Activated naive CD4-positive, alpha-beta T cell (primary cell): ENCODE data around the gene FOXI1.

Source experiments
- DNase-seq, 4 experiments: peaks; one replicate each; lab custom pipeline; 2025; lab: John Stamatoyannopoulos, UW

Gene FOXI1

DNA sequence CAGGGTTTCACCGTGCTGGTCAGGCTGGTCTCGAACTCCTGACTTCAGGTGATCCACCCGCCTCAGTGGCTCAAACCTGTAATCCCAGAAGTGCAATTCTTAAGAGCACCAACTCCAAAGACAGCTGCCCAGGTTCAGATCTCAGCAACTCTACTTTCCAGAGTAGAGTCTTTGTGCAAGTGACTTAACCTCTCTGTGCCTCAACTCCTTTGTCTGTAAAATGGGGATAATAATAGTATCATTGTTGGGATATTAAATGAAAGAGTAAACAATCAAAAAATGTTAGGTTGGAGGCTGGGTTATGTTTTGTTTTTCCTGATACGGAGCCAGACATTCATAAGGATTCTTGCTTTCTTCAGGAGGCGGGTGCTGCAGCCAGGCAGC lies 45.0 kb downstream of the FOXI1 start:
- no peak for DNase-seq

DNA sequence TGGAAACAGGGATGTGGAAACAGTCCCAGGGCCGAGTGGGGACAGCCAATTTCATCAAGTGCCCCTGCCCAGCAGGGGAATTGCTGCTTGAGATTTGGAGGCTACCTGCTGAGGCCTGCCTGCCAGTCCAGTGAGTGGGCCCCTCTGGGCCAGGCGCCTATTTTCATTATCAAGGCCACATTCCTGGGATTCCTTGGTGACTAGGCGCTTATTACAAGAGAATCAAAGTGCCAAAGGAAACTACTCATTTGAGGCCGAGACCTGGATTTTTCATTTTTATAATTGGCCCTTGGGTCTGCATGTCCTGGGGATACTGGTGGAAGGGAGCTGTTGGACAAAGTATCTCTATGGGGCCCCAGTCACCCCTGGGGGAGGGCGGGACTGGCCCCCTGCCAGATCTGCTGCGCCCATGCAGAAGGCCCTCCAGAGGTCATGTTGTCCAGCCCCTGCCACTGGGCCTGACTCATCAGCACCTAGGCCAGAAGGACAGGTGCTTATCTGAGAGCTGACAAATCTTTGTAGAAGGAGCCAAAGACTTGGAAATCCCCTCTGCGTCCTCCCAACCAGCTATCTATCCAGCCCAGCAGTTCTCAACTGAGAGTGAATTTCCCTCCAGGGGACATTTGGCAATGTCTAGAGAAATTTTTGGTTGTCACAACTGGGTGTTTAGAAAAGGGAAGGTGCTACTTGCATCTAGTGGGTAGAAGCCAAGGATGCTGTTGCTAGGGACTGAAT lies 45.6 kb downstream of the FOXI1 start:
- DNase-seq, result no peak

DNA sequence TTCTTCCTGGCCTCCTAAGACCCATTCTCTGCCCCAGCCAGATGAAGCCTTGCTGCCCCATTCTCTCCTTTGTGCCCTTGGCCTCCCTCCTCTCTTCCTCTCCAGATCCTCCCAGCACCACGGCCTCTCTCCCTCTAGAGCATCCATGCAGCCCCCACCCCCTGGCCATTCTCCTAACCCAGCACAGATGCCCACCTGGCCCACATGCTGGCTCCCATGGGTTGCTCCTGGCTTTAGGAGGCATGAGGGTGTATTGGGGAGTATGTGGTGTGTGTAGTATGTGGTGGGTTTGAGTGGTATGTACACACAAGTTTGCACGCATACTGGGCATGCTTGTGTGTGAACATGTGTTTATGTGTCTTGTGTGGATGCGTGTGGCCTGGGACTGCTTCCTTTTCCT lies 47.1 kb downstream of the FOXI1 start:
- DNase-seq, result no peak

DNA sequence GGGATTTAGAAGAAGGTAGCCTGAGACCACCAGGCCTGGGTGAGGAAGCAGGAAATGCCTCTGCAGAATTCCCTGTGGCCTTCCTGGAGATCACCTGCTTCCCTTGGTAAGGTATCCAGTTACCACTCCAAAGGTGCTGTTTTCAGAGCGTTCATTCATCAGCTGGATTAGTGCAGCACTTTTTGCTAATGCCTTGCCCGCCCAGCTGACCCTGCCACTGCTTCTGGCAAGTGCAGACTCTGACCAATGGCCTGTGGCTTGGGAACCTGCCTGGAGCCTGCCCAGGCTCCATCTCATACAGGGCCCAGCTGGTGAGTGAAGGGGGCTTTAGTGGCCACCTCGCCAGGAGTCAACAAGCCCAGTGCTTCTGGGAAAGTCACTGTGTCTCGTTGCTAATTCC lies 48.6 kb downstream of the FOXI1 start:
- no peak for DNase-seq

DNA sequence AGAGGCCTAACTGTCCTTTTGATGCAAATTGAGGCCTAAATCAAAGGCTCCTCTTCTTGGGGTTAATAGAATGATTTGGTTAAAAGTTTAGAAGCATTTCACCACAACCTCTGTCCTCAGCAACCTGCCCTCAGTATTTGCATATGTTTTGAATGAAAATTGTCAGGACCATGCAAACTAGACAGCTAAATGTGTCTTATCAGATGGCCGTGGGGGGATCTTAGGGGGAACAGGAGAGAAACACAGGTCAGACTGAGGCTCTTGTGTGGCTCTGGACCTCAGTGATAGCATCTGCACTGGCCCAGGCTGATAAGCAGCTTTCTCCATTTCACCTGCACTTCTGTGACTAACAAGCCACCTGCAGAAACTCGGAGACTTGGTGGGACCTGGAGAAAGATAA lies 49.0 kb downstream of the FOXI1 start:
- no peak for DNase-seq

DNA sequence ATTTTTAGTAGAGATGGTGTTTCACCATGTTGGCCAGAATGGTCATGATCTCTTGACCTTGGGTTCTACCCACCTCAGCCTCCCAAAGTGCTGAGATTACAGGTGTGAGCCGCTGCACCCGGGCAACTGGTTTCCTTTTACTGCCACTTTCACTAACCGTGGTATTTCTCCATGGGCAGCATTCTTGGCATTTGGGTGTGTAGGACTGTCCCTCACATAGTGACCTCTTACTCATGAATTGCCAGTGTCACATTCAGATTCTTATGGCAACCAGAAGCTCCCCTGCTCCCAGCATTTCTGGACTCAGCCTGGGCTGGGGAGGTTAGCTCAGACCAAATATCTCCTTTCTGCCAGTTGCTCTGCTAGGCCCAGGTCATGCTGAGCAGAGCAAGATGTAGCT lies 50.1 kb downstream of the FOXI1 start:
- no peak for DNase-seq

DNA sequence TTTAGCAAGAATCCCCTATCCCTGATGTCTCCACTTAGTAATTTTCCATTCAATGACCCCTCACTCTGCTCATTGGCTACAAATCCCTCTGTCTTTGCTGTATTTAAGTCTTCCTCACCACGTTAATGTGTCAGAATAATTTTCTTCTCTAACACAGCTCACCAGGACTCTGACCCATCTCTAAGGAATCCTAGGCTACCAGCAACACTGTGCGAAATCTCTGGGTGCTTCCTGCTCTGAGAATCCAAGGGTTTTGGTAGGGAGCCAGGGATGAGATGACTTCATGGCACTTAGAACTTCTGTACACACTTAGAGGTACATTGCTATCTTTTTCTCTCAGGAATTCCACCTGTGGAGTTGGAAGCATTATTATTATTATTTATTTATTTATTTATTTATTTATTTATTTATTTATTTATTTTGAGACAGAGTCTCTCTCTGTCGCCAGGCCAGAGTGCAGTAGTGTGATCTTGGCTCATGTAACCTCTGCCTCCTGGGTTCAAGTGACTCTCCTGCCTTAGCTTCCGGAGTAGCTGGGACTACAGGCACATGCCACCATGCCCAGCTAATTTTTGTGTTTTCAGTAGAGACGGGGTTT lies 53.5 kb downstream of the FOXI1 start:
- DNase-seq, result no peak
